LNCAP (cell line): ENCODE measurements around the gene SETD3.

ENCODE experiments used
- TF ChIP-seq, protein P1 (sequence below): fragments of 450-650 bp; IDR thresholded peaks from 2 replicates; pipeline ENCODE4 v1.5.1; 2017; ENCODE audit warnings: mild to moderate bottlenecking

Gene SETD3

DNA sequence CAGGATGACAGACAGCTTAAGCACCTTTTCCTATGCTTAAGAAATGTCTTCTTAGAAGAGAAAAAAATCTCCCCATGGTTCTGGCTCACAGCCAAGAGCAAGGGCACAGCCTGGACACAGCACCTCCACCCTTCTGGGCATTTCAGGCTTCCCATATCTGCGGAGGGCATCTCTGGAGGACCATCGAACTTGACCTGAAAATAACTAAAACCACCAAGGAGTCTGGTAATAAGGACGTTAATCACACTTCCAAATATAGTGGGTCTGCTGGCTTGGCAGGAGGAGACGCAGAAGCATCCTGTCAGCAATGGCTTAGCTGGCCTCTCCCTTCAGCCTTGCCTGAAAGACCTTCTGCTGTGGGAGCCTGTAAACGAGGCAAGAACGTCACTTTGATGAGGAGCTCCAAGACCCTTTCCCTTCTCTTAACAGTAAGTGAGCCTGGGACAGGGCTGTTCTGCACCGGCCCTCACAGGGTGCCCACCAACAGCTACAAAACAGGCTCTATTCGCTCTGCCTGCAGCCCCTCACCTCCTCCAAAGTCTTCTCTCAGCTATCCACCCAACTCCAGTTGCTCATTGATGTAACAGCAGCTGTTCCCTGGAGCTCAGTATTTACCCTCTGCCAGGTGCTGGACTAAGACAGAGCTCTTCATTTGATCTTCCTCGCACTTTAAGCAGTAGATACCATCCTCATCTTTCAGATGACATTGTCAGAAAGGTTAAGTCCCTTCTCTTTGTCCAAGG, 13.2 kb downstream of the SETD3 start:
- TF ChIP-seq, protein P1, sequence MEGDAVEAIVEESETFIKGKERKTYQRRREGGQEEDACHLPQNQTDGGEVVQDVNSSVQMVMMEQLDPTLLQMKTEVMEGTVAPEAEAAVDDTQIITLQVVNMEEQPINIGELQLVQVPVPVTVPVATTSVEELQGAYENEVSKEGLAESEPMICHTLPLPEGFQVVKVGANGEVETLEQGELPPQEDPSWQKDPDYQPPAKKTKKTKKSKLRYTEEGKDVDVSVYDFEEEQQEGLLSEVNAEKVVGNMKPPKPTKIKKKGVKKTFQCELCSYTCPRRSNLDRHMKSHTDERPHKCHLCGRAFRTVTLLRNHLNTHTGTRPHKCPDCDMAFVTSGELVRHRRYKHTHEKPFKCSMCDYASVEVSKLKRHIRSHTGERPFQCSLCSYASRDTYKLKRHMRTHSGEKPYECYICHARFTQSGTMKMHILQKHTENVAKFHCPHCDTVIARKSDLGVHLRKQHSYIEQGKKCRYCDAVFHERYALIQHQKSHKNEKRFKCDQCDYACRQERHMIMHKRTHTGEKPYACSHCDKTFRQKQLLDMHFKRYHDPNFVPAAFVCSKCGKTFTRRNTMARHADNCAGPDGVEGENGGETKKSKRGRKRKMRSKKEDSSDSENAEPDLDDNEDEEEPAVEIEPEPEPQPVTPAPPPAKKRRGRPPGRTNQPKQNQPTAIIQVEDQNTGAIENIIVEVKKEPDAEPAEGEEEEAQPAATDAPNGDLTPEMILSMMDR = no peak

DNA sequence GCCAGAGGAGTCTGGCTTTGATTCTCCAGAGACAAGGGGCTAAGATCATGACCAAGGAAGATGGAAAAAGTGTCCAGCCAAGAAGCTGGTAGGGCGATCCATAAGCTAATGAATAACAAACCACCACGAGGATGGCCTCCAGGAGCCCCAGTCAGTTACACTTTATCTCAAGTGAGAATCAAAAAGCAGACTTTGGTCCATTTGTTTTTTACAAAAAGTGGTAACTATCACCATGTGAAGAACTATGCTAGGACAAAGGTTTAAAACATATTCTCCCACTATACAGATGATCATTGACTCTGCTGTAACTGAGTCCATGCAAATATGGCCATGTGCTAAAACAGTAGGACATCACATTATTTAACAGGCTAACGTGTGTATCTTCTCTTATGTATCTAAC, 13.9 kb downstream of the SETD3 start:
- TF ChIP-seq, protein P1 = no peak

DNA sequence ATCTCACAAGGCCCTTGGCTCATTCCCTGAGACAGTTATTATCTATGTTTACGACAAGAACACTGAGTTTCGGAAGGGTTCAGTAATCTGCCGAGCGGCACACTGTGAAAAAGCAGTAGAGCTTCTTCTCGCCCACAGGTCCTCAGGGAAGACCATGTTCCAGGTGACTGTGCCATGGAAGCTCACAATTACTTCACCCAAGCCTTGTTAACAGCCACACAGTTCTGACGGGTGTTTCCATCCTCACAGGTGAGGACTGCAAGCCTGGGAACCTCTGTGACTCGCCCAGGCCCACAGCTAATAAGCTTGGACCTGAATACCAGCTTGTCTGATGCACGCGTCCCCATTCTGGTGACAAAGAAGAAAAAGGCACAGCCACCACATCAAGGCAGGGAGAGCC, 15.4 kb downstream of the SETD3 start:
- TF ChIP-seq, protein P1 = no peak

DNA sequence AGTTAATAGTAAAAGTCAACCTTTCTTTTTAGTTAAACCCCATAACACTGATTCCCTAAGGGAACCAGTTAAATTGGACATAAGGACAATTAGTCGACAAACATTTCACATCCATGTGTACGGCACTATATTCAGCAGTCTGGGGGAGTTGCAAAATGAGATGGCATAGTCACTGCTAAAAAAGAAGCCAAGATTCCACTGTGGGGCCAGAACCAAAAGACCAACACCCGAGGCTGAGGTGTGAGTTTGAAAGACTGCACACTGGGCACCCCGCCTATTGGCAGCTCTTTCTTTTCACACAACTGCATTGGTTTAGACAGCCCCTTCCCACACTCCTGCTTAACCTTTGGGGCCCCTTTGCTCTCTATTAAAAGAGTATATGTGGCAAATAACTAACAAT, 16.7 kb downstream of the SETD3 start:
- TF ChIP-seq, protein P1 = no peak

DNA sequence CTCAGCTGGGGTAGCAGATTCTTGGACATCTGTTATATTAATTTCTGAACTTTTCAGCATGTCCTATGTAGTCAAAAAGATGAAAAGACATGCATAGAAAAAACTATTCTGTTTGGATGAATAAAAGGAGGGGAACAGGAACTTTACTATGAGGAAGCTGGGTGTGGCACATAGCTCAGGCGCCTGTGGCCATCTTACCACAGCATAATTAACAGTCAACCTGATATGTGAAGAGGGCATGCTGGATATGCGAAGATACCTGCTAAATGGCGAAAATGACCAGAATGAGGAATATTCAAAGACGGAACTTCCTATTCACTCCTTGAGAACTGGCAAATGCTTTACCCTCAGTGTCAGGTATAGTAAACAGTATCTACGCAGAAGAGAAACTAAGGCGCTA, 18.4 kb downstream of the SETD3 start:
- TF ChIP-seq, protein P1 = no peak

DNA sequence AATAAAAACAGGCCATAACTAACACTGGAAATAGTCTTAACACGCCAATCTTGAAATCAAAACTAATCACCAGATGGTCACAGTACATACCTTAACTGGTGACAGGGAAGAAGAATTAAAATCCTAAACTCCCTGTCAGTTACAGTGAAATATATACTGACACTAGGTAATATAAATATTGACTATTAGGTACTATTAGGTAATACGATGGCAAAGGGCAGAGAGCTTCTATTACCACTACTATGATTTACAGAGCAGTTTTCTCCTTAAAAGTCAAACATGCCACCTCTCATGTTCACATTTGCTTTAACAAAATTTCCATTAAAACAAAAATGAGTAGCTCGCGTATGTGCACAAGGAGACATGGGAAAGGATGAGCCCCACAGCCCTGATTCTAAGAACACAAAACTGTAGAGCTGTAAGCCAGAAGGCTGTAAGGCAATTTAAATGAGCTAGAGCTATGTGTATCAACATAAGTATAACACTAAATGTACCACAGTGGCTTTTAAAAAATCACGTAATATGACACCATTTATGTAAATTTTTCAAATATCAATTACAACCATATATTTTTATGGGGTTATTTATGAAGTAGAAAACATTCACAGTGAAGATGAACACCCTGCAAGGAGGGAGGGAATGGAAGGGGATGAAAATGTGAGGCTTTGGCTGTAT, 19.1 kb downstream of the SETD3 start:
- TF ChIP-seq, protein P1 = no peak

DNA sequence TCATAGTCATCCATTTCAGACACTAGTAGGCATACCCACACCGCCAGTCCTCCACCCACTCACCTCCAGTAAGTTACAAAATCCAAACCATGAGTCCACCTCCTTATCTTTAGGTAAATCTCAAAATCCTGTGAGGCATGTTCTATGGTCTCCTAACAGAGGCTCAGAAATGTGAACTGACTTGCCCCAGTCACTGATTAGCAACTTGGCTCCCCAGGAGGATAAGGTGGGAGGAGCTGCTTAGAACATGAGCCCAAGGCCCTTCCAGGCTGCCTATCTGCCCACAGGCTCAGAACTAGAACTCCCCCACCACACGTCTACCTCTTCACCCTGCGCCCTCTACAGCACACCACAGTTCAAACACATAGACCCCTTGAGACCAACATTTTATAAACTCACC, 19.9 kb downstream of the SETD3 start:
- TF ChIP-seq, protein P1 = no peak
